WERI-Rb-1 (cell line): ENCODE results near the gene ZNF622.

Experiments
- DNase-seq: peaks from one replicate; pipeline ENCODE4 v3.0.0-alpha.2; 2020
- H3K27ac ChIP-seq: fragments of 250-450 bp; sonication (Bioruptor Pico); 2 replicates; pipeline ENCODE4 v1.5.1; 2020; ENCODE audit warnings: mild to moderate bottlenecking, moderate library complexity
- H3K27me3 ChIP-seq: fragments of 250-450 bp; sonication (Bioruptor Pico); 2 replicates; pipeline ENCODE4 v1.5.1; 2021; ENCODE audit warnings: mild to moderate bottlenecking, low read depth, moderate library complexity; ENCODE audit not compliant: insufficient read depth, severe bottlenecking
- H3K36me3 ChIP-seq: fragments of 250-450 bp; sonication (Bioruptor Pico); 2 replicates; pipeline ENCODE4 v1.5.1; 2020; ENCODE audit warnings: mild to moderate bottlenecking, moderate library complexity
- H3K4me3 ChIP-seq: 2 replicates; pipeline ENCODE4 v1.5.1; 2011; ENCODE audit warnings: low read depth, mild to moderate bottlenecking, control low read depth, low read length
- H3K9me3 ChIP-seq: fragments of 250-450 bp; sonication (Bioruptor Pico); 2 replicates; pipeline ENCODE4 v1.5.1; 2021; ENCODE audit warnings: mild to moderate bottlenecking, moderate library complexity; ENCODE audit not compliant: severe bottlenecking
- CTCF ChIP-seq: IDR thresholded peaks from 2 replicates; pipeline ENCODE4 v1.5.1; 2011; ENCODE audit warnings: low read depth, mild to moderate bottlenecking, control low read depth, inconsistent platforms, low read length

Gene ZNF622

DNA sequence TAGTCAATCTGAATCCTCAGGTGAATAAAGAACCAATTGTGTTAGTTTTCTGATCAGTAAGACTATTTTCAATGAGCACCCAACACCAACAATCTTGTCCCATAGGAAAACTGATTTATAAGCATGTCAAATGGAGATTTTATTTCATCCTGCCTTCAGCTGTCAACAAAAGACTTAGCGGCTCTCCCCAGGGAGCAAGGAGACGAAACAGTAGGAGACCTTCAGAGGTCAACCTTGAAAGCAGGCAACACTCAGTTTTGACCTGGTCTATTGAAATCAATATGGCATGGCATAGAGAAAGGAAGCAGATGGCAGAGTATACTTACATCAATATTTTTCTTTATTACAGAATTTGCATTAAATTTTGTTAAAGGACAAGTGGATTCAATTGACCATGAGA, 34.1 kb downstream of the ZNF622 start:
- Histone ChIP-seq H3K36me3 (no peaks in the 10 kb centered on the region), H3K27me3 (no peaks in the 10 kb centered on the region), H3K4me3 (no peak overlapping the region), H3K9me3 (no peaks in the 10 kb centered on the region), H3K27ac (no peak overlapping the region)
- TF ChIP-seq CTCF = no peak
- no peak for DNase-seq

- Histone ChIP-seq H3K9me3 (no peaks in the 10 kb centered on the region), H3K27me3 (no peaks in the 10 kb centered on the region), H3K4me3 (no peak overlapping the region), H3K36me3 (no peaks in the 10 kb centered on the region), H3K27ac (no peak overlapping the region)
- DNase-seq = no peak
- TF ChIP-seq CTCF = no peak
These were observed 35.1 kb downstream of the ZNF622 start for GRCh38 chr5:16430349-16431089.

GRCh38 chr5:16428359-16428758, 37.2 kb downstream of the ZNF622 start:
- no peak overlapping the region for H3K27ac ChIP-seq
- no peak for TF ChIP-seq CTCF
- H3K4me3 ChIP-seq = no peak overlapping the region
- H3K36me3 ChIP-seq = no peaks in the 10 kb centered on the region
- no peaks in the 10 kb centered on the region for H3K27me3 ChIP-seq
- no peak for DNase-seq
- no peaks in the 10 kb centered on the region for H3K9me3 ChIP-seq

- Histone ChIP-seq H3K4me3 (no peak overlapping the region), H3K36me3 (no peaks in the 10 kb centered on the region), H3K9me3 (no peaks in the 10 kb centered on the region), H3K27ac (no peak overlapping the region), H3K27me3 (no peaks in the 10 kb centered on the region)
- TF ChIP-seq CTCF = no peak
- no peak for DNase-seq
These were observed 38.0 kb downstream of the ZNF622 start for GRCh38 chr5:16427587-16427986.

DNA sequence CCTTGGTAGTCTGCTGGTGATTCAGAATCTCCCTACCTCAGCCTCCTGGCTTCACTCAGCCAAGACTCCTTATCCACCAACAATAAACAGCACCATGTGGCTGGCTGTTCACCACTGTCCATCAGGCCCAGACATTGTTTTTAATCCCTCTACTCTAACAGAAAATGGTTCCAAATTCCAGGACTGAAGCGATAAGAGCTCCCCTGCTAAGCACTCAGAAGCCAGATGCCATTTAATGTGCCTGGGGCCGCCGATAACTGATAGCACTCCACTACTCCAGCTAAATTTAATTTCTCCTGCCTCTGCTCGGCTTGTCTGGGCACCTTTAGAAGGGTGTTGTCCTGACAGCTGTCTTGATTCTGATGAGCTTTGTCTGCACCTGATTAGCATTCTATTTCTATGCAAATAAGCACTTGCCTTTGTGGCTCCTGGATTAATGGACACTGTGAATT, 47.1 kb downstream of the ZNF622 start:
- Histone ChIP-seq H3K27ac (no peak overlapping the region), H3K4me3 (no peak overlapping the region), H3K27me3 (no peaks in the 10 kb centered on the region), H3K36me3 (no peaks in the 10 kb centered on the region), H3K9me3 (no peaks in the 10 kb centered on the region)
- TF ChIP-seq CTCF = no peak
- DNase-seq = peak; percentile 55
